Small intestine (tissue), 7 donors: Measurements from ENCODE around the gene CADM3. TPM values are rescaled to one million over a fixed set of nuclear protein-coding genes. Genes with fewer than 3 reads are reported as not detected.

Experiments used
- DNase-seq, 2 donors: peaks; one replicate each; pipeline versions ENCODE4 v3.0.0 to v3.0.0-alpha.2; 2013
- FAIRE-seq: peaks from 2 replicates; lab custom pipeline; 2012; peaks lifted over from hg19 to GRCh38; lab: Jason Lieb, UNC
- H3K27ac ChIP-seq, 3 donors: one replicate each; pipeline ENCODE4 v1.5.1; 2013; ENCODE audit warnings: low read length in 2 of 3, mild to moderate bottlenecking in 2 of 3, control low read depth in 1 of 3, inconsistent platforms in 1 of 3, low read depth in 1 of 3, moderate library complexity in 1 of 3
- H3K27me3 ChIP-seq, 3 donors: one replicate each; pipeline ENCODE4 v1.6.1; 2013; ENCODE audit warnings: low read length in 3 of 3, inconsistent platforms in 1 of 3; ENCODE audit not compliant: control insufficient read depth in 3 of 3, insufficient read depth in 3 of 3
- H3K36me3 ChIP-seq, 3 donors: one replicate each; pipeline ENCODE4 v1.6.1; 2013; ENCODE audit warnings: low read length in 3 of 3, inconsistent platforms in 1 of 3, low read depth in 1 of 3, mild to moderate bottlenecking in 1 of 3, moderate library complexity in 1 of 3; ENCODE audit not compliant: control insufficient read depth in 3 of 3, insufficient read depth in 2 of 3
- H3K4me1 ChIP-seq, 3 donors: one replicate each; pipeline ENCODE4 v1.6.1; 2013; ENCODE audit warnings: low read length in 2 of 3, inconsistent platforms in 1 of 3, low read depth in 1 of 3, mild to moderate bottlenecking in 1 of 3, moderate library complexity in 1 of 3; ENCODE audit not compliant: control insufficient read depth in 3 of 3, insufficient read depth in 2 of 3
- H3K4me3 ChIP-seq, 3 donors: one replicate each; pipeline ENCODE4 v1.5.1; 2013; ENCODE audit warnings: low read length in 3 of 3, control low read depth in 1 of 3, inconsistent platforms in 1 of 3, low read depth in 1 of 3, mild to moderate bottlenecking in 1 of 3, moderate library complexity in 1 of 3
- H3K9me3 ChIP-seq, 2 donors: one replicate each; pipeline ENCODE4 v1.6.1; 2013; ENCODE audit warnings: low read depth in 1 of 2, low read length in 1 of 2; ENCODE audit not compliant: control insufficient read depth in 2 of 2, insufficient read depth in 1 of 2
- WGBS, 3 donors: extraction: QIAGEN DNeasy Blood & Tissue Kit; methylation state at CpG; one replicate each; pipeline ENCODE4 v1.1.7; 2013; 5-methylcytosine and 5-hydroxymethylcytosine counted together
- polyA plus RNA-seq, 4 donors: library from polyadenylated mRNA; stranded (reverse) in 3 of 4; unstranded in 1 of 4; fragments of 200-250 nt in 3 of 4; fragments of 120-200 nt in 1 of 4; gene quantifications; one replicate each; pipeline versions ENCODE4 v1.2.1 to v1.2.3, GENCODE V29; 2013
- donor health status: healthy with polysubstance abuse.
- donor health status: control.
- donor health status: control.
- donor health status: Bipolar disorder and iron deficiency.
- donor health status: healthy.

Gene CADM3
- polyA plus RNA-seq, 4 donors, result 0.27 to 23.5 (median 0.65) TPM; not detected in 1

GRCh38 chr1:159218649-159219636 lies 47.5 kb downstream of the CADM3 start:
- H3K4me1 ChIP-seq, result no peaks in the 10 kb centered on the region
- FAIRE-seq, result no peak
- 70 to 83% (median 71%) methylated on average over 14 of the region's 14 CpGs for WGBS, 3 donors

DNA sequence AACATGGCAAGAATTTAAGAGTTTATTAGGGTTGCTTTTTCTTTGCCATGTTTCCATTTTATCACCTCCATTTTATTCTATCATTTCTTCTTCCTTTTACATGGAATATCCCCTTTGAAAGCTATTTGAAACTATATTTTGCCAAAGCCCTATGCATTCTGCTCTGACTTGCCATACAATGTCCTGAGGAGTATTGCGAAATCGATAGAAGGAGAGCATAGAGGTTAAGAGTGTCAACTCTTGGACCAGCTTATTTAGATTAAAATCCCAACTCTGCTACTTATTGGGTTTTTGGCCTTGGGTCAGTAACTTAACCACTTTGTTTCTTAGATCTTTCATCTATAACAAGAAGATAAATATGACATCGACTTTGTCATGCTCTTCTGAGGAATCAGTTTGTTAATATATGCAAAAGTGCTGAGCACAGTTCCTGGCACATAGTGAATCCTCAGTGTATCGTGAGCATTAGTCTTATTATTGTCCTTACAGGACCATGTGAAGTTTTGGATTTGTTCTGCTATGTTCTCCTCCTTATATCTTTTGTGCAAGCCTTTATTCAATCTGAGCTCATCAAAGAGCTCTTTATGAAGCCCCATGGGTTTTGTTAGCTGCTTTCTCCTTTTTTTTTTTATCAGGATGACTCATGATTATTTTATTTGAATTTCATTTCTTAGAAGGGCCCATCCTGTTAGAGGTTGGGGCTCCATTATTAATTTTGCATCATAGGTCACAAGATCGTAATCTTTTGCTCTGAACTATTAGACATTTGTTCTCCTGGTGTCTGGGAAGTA lies 50.9 kb downstream of the CADM3 start:
- DNase-seq (no peak), FAIRE-seq (no peak)
- 82 to 89% (median 86%) methylated on average over 5 of the region's 5 CpGs for WGBS, 3 donors
- no peaks in the 10 kb centered on the region for H3K36me3 ChIP-seq
- no peaks in the 10 kb centered on the region for H3K27me3 ChIP-seq
- H3K9me3 ChIP-seq, result no peaks in the 10 kb centered on the region
- no peaks in the 10 kb centered on the region for H3K4me1 ChIP-seq
- H3K4me3 ChIP-seq, result no peak overlapping the region
- H3K27ac ChIP-seq, result no peak overlapping the region

More at GRCh38 chr1:159218649-159219636, 47.5 kb downstream of the CADM3 start:
- Histone ChIP-seq H3K4me3 (no peak overlapping the region), H3K36me3 (no peaks in the 10 kb centered on the region), H3K9me3 (no peaks in the 10 kb centered on the region), H3K27me3 (no peaks in the 10 kb centered on the region), H3K27ac (no peak overlapping the region)
- DNase-seq, result no peak

- Histone ChIP-seq H3K36me3 (no peaks in the 10 kb centered on the region), H3K4me3 (no peak overlapping the region), H3K27ac (no peak overlapping the region), H3K4me1 (no peaks in the 10 kb centered on the region), H3K27me3 (no peaks in the 10 kb centered on the region), H3K9me3 (no peaks in the 10 kb centered on the region)
- DNase-seq (no peak), FAIRE-seq (no peak)
- WGBS, 3 donors, result 8 to 56% (median 29%) methylated on average over 2 of the region's 2 CpGs
Observed at GRCh38 chr1:159223004-159223403, 51.6 kb downstream of the CADM3 start.

- H3K27ac ChIP-seq, result no peak overlapping the region
- H3K27me3 ChIP-seq, result peaks cover 0 to 2% (median 0%) of the 10 kb centered on the region in 3 donors
- no peaks in the 10 kb centered on the region for H3K4me1 ChIP-seq
- H3K9me3 ChIP-seq, result no peaks in the 10 kb centered on the region
- DNase-seq, result no peak
- no peak overlapping the region for H3K4me3 ChIP-seq
- H3K36me3 ChIP-seq, result no peaks in the 10 kb centered on the region
- no peak for FAIRE-seq
- 59 to 66% (median 60%) methylated on average over 2 of the region's 2 CpGs for WGBS, 3 donors
Observed at GRCh38 chr1:159228554-159228953, 57.1 kb downstream of the CADM3 start.

- Histone ChIP-seq H3K27me3 (peaks cover 0 to 2% (median 0%) of the 10 kb centered on the region in 3 donors), H3K9me3 (no peaks in the 10 kb centered on the region), H3K4me3 (no peak overlapping the region), H3K36me3 (no peaks in the 10 kb centered on the region), H3K27ac (no peak overlapping the region), H3K4me1 (no peaks in the 10 kb centered on the region)
- FAIRE-seq (no peak), DNase-seq (no peak)
- 60 to 80% (median 68%) methylated on average over 8 of the region's 8 CpGs for WGBS, 3 donors
Observed at GRCh38 chr1:159229260-159229885, 58.0 kb downstream of the CADM3 start.

DNA sequence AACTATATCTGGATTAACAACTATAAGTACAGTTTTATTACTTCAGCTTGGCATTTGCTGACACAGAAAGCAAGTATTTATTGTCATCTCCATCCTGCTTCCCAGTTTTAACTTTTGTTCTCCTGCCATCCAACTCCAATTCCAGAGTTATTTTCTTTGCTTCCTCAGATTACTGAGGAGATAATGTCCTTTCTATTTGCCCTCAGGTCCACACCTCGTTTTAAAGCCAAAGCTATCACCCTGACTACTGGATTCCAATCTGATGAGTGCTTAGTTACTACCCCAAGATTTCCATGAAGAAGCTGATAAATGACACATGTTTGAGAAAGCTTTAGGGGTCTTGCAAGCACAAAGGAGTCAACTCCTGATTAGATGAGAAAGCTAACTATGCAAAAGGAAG lies 58.5 kb downstream of the CADM3 start:
- H3K27ac ChIP-seq, result no peak overlapping the region
- no peaks in the 10 kb centered on the region for H3K4me1 ChIP-seq
- FAIRE-seq (no peak), DNase-seq (peak in 1 of 2 donors; percentile 37)
- H3K36me3 ChIP-seq, result no peaks in the 10 kb centered on the region
- no peaks in the 10 kb centered on the region for H3K9me3 ChIP-seq
- 0 to 14% (median 3%) methylated on average over 1 of the region's 1 CpG for whole genome bisulfite sequencing, 3 donors
- H3K27me3 ChIP-seq, result peaks cover 0 to 2% (median 0%) of the 10 kb centered on the region in 3 donors
- no peak overlapping the region for H3K4me3 ChIP-seq

GRCh38 chr1:159239551-159240220 lies 68.3 kb downstream of the CADM3 start:
- WGBS, 3 donors, result 62 to 70% (median 64%) methylated on average over 4 of the region's 4 CpGs
- FAIRE-seq (no peak), DNase-seq (no peak)
- Histone ChIP-seq H3K27ac (no peak overlapping the region), H3K4me1 (no peaks in the 10 kb centered on the region), H3K36me3 (no peaks in the 10 kb centered on the region), H3K4me3 (no peak overlapping the region), H3K27me3 (no peaks in the 10 kb centered on the region), H3K9me3 (no peaks in the 10 kb centered on the region)
